Measurements from ENCODE around the gene KIF16B.

KIF16B gene

DNA sequence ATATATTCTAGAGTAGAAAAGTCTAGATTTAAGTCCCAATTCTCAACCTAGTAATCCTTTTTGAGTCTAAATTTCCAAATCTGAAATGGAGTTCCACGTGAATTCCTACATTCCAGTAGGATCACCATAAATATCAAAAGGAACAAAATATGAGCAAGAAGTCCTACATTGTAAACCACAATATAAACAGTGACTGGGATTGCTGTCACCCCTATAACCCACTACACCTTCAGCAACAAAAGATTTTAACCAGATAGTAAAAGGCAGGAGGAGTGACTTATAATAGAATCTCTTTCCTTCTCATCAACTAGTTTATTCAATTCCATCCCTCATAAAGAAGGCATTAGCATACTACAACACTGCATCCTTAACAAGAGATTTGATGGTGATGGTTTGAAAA lies 210.6 kb downstream of the KIF16B start:
- Mint-ChIP-seq H3K9me3 (no peaks in the 10 kb centered on the region), H3K27me3 (no peaks in the 10 kb centered on the region), H3K36me3 (ENCODE audit: insufficient read depth) (peaks cover 3% of the 10 kb centered on the region), H3K27ac (no peak overlapping the region), H3K4me1 (ENCODE audit: low read depth in 2 of 2) (no peaks in the 10 kb centered on the region), H3K4me3 (no peak overlapping the region)
- no peak for ATAC-seq (replicated peaks)
- no peak for DNase-seq

DNA sequence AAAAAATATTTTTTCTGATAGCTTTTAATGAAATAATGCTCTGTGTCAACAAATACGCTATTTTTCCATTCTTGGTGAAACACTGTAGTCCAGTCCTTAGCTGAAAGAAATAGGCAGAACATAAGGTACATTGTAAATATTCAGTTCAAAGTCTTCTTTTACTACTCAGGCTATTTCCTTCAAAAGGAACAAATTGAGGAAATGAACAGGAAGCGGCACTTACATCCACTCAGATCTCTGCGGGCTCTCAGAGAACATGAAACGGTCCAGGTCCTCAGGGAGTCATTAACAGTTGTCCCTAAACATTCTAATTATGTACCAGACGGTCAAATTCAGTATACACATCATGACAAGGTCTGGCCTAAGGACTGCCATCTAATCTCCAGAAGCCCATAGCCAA lies 212.6 kb downstream of the KIF16B start:
- Mint-ChIP-seq H3K27me3 (no peaks in the 10 kb centered on the region), H3K36me3 (ENCODE audit: insufficient read depth) (no peaks in the 10 kb centered on the region), H3K4me1 (ENCODE audit: low read depth in 2 of 2) (no peaks in the 10 kb centered on the region), H3K9me3 (no peaks in the 10 kb centered on the region), H3K27ac (no peak overlapping the region), H3K4me3 (no peak overlapping the region)
- no peak for DNase-seq
- no peak for ATAC-seq (replicated peaks)

DNA sequence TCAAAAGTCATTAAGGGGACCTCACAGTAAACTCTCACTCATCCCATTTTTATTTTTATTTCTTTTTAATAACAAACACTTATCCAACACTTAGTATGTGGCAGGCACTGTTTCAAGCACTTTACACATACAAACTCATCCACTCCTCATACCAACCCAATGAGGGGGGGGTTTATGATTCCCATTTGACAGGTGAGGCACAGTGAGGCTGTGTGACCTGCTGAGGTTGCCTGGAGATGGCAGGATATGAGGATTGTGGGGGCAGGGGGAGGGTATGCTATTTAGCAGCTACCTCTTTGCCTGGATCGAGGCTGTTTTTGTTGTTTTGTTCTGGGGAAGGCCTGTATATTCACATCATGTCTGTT lies 219.8 kb downstream of the KIF16B start:
- no peak overlapping the region for H3K4me3 Mint-ChIP-seq
- H3K27me3 Mint-ChIP-seq = no peaks in the 10 kb centered on the region
- no peaks in the 10 kb centered on the region for H3K9me3 Mint-ChIP-seq
- ATAC-seq (replicated peaks) = no peak
- H3K27ac Mint-ChIP-seq = no peak overlapping the region
- H3K4me1 Mint-ChIP-seq (ENCODE audit: low read depth in 2 of 2) = no peaks in the 10 kb centered on the region
- no peaks in the 10 kb centered on the region for H3K36me3 Mint-ChIP-seq (ENCODE audit: insufficient read depth)
- no peak for DNase-seq

DNA sequence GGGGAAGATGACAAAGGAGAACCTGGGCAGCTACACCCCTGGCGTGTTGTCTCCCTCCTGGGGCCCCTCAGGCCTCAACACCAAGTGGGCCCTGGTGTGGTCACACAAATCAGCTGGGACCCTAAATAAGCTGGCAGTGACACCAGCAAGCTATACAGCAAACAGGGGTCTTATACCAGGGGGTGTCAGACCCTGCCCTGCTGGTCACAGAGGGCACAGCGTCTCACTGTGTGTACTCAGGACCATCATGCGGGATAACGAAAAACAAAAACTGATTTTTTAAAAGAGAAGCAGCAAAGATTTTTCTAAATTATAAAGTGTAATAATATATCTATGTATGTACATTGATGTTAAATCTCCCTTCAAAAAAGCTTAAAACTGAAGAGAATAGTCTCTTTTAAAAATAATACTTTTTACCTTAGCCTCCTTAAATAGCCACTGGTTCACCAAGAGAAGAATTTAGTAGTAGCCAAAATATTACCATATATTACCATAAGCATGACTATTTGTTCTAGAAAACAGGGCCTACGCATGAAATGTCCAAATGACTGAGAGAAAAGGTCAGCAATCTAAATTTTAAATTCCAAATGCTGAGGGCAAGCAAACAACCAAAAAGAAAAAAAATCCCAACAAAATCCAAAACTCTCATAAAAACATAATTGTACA lies 220.4 kb downstream of the KIF16B start:
- no peaks in the 10 kb centered on the region for H3K9me3 Mint-ChIP-seq
- DNase-seq = no peak
- no peaks in the 10 kb centered on the region for H3K27me3 Mint-ChIP-seq
- no peak overlapping the region for H3K4me3 Mint-ChIP-seq
- ATAC-seq (replicated peaks) = no peak
- H3K36me3 Mint-ChIP-seq (ENCODE audit: insufficient read depth) = no peaks in the 10 kb centered on the region
- no peak overlapping the region for H3K27ac Mint-ChIP-seq
- no peaks in the 10 kb centered on the region for H3K4me1 Mint-ChIP-seq (ENCODE audit: low read depth in 2 of 2)

DNA sequence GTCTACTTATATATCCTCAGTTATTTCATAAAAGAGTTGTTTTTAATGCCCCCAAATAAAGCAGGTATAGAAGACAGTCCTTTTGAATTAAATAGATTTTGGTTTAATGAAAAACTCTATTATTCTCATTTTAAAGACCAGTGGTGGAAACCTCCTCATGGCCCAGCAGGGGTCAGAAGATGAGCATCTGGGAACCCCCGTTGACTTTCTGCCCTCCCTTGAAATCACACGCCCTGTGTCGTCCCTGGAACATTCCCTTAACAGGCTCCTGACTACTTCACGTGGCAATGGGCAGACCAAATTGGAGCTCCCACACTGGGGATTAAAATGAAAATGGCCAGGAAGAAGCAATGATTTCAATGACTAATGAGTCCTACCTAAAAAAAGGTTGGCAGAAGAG lies 220.9 kb downstream of the KIF16B start:
- DNase-seq (no peak), ATAC-seq (replicated peaks) (no peak)
- Mint-ChIP-seq H3K36me3 (ENCODE audit: insufficient read depth) (no peaks in the 10 kb centered on the region), H3K9me3 (no peaks in the 10 kb centered on the region), H3K4me1 (ENCODE audit: low read depth in 2 of 2) (no peaks in the 10 kb centered on the region), H3K4me3 (no peak overlapping the region), H3K27me3 (no peaks in the 10 kb centered on the region), H3K27ac (no peak overlapping the region)

DNA sequence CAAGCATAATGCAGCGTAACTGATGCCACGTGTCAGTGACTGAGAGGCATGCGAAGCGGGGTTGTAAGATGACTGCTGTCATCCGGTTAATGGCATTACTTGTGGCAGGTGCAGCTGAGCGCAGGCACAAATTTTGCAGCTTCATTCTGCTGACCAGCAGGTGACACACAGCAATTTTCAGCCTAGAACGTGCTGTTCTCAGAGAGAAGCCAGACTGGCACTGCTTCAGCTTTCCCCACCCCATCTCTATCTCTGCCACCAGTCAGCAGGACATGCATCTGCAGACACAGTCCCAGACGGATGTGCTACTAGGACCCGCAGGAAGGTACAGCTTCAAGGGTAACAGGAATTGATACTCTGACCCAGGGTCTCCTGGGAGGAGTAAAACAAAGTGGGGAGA lies 221.8 kb downstream of the KIF16B start:
- no peak for ATAC-seq (replicated peaks)
- no peak for DNase-seq
- no peaks in the 10 kb centered on the region for H3K4me1 Mint-ChIP-seq (ENCODE audit: low read depth in 2 of 2)
- H3K27ac Mint-ChIP-seq = no peak overlapping the region
- H3K27me3 Mint-ChIP-seq = no peaks in the 10 kb centered on the region
- H3K4me3 Mint-ChIP-seq = no peak overlapping the region
- no peaks in the 10 kb centered on the region for H3K36me3 Mint-ChIP-seq (ENCODE audit: insufficient read depth)
- H3K9me3 Mint-ChIP-seq = no peaks in the 10 kb centered on the region

DNA sequence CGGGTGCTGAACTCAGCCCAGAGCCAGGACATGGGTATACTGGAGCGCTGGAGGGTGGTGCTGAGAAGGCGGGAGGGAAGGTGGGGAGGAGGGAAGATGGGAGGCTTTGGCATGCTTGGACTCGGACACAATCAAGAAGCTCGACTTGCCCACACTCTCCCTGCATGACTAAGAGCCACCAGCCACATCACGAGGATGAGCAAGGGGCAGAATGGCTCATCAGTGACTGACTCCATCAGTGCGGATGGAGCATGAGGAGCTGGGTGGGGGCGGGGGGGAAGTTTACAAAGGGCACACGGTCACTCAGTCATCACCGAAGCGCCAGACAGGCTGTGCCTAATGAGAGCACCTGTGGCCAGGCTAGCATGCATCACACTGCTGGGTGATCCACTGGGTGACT lies 222.8 kb downstream of the KIF16B start:
- Mint-ChIP-seq H3K4me3 (no peak overlapping the region), H3K27me3 (no peaks in the 10 kb centered on the region), H3K36me3 (ENCODE audit: insufficient read depth) (no peaks in the 10 kb centered on the region), H3K4me1 (ENCODE audit: low read depth in 2 of 2) (no peaks in the 10 kb centered on the region), H3K9me3 (no peaks in the 10 kb centered on the region), H3K27ac (no peak overlapping the region)
- DNase-seq (no peak), ATAC-seq (replicated peaks) (no peak)

DNA sequence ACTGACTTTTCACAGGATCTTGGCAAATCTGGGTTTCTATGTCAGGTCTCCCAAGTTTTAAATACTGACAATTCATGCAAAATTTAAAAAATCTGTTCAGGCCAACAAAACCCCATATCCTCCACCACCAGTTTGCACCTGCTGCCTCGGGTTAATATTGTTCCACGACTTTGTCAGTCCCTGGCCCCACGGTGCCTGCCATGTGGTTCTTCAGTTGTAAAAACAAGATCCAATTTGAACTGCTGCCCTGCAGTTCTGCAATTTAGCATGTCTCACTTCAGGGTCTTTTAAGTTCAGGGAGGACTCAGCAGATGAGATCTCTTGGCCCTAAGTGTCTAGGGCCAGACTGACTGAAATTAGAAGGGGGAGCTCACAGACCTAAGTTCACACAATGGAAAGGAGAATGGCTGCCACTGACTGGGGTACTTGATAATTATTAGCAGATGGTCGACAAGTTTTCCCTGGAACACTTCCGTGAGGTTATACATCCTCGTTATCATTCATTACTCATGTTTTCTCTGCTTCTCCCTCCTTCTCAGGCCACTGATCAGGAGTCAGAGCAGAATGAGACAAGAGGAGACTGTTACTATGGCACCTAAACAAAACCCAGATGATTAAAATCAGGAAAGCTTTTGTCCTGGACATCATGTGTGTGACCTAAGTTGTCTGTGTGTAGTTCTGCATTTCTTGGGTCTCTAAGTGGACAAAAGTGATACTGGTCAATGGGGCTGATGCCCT lies 223.6 kb downstream of the KIF16B start:
- H3K27ac Mint-ChIP-seq = no peak overlapping the region
- no peak overlapping the region for H3K4me3 Mint-ChIP-seq
- no peak for ATAC-seq (replicated peaks)
- no peaks in the 10 kb centered on the region for H3K4me1 Mint-ChIP-seq (ENCODE audit: low read depth in 2 of 2)
- DNase-seq = no peak
- H3K9me3 Mint-ChIP-seq = no peaks in the 10 kb centered on the region
- H3K27me3 Mint-ChIP-seq = no peaks in the 10 kb centered on the region
- no peaks in the 10 kb centered on the region for H3K36me3 Mint-ChIP-seq (ENCODE audit: insufficient read depth)

DNA sequence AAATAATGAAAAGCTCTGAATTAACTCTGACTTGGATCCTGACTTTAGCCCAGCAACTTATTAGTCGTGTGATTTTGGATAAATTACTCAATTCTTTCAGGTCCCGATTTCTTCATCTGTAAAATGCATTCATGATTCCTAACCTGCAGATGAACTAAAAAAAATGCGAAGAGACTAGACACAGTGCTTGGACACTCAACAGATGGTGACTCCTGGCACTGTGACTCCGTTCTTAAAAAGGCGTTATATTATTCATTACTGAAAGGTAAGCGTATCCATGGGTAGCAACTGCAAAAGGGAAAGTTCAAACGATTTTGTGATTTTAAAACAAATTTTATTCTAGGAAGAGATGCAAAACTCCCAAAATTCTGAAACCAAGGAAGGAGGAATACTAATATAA lies 226.3 kb downstream of the KIF16B start:
- Mint-ChIP-seq H3K4me3 (no peak overlapping the region), H3K27me3 (no peaks in the 10 kb centered on the region), H3K4me1 (ENCODE audit: low read depth in 2 of 2) (no peaks in the 10 kb centered on the region), H3K27ac (no peak overlapping the region), H3K9me3 (no peaks in the 10 kb centered on the region), H3K36me3 (ENCODE audit: insufficient read depth) (no peaks in the 10 kb centered on the region)
- DNase-seq (no peak), ATAC-seq (replicated peaks) (no peak)

DNA sequence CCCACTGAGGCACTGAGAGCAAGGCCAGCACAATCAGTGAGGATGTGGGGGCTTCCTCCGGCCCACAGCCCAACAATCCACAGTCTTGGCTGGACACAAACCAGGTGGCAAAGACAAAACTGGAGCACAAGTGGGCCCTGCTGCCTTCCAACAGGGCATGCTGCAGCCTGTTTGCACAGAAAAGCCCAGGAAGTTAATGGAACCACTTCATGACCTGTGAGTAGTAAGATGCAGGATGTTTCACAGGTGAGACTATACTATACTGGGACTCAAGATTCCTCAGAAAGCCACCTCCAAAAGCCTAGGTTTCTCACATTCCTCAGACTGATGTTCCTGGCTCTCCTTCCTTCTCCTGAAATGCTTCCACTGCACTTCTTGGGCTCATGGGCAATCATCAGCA lies 235.5 kb downstream of the KIF16B start:
- H3K4me1 Mint-ChIP-seq (ENCODE audit: low read depth in 2 of 2) = no peaks in the 10 kb centered on the region
- no peaks in the 10 kb centered on the region for H3K27me3 Mint-ChIP-seq
- DNase-seq (no peak), ATAC-seq (replicated peaks) (no peak)
- H3K4me3 Mint-ChIP-seq = no peak overlapping the region
- H3K9me3 Mint-ChIP-seq = peaks cover 7 to 10% of the 10 kb centered on the region in 2 donors
- no peak overlapping the region for H3K27ac Mint-ChIP-seq
- no peaks in the 10 kb centered on the region for H3K36me3 Mint-ChIP-seq (ENCODE audit: insufficient read depth)

DNA sequence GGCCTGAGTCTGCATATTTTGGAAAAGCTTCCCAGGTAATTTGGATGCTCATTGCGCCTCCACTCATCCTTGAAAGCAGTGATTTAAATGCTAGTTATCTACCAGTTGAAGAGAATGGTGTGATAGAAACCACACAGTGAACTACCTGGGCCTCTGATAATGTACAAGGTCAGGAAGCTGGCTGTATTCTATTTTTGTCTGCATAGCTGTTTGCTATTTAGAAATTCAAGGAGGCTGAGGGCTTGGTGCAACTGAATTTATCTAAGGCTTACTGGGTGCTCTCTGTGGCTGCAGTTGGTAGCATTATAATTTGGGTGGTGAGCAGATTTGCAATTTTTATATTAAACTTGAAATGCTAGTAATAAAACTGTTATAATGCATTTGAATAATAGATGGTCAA lies 245.6 kb downstream of the KIF16B start:
- Mint-ChIP-seq H3K4me3 (no peak overlapping the region), H3K27ac (no peak overlapping the region), H3K4me1 (ENCODE audit: low read depth in 2 of 2) (no peaks in the 10 kb centered on the region), H3K36me3 (ENCODE audit: insufficient read depth) (no peaks in the 10 kb centered on the region), H3K27me3 (no peaks in the 10 kb centered on the region), H3K9me3 (peaks cover 0 to 9% of the 10 kb centered on the region in 2 donors)
- no peak for ATAC-seq (replicated peaks)
- DNase-seq = no peak

DNA sequence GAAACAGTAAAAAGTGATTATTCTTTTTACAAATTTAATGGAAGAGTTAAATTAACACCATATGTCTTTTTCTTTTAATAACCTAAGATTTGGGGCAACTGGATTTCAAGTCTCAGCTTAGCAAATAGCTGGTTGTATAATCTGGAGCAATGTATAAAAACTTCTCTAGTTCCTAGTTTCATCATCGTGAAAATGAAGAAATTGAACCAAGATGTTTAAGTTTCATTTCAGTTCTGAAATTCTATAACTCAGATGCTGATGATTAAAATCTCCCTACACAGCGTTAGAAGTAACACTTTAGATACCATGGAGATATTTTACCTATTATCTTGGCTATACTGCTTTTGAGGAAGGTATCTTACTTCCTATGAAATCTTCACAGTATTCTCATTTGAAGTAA lies 252.0 kb downstream of the KIF16B start:
- ATAC-seq (replicated peaks) = no peak
- no peaks in the 10 kb centered on the region for H3K36me3 Mint-ChIP-seq (ENCODE audit: insufficient read depth)
- no peak for DNase-seq
- no peak overlapping the region for H3K27ac Mint-ChIP-seq
- no peaks in the 10 kb centered on the region for H3K27me3 Mint-ChIP-seq
- H3K4me3 Mint-ChIP-seq = no peak overlapping the region
- peaks cover 0 to 3% of the 10 kb centered on the region in 2 donors for H3K4me1 Mint-ChIP-seq (ENCODE audit: low read depth in 2 of 2)
- peaks cover 0 to 15% of the 10 kb centered on the region in 2 donors for H3K9me3 Mint-ChIP-seq

DNA sequence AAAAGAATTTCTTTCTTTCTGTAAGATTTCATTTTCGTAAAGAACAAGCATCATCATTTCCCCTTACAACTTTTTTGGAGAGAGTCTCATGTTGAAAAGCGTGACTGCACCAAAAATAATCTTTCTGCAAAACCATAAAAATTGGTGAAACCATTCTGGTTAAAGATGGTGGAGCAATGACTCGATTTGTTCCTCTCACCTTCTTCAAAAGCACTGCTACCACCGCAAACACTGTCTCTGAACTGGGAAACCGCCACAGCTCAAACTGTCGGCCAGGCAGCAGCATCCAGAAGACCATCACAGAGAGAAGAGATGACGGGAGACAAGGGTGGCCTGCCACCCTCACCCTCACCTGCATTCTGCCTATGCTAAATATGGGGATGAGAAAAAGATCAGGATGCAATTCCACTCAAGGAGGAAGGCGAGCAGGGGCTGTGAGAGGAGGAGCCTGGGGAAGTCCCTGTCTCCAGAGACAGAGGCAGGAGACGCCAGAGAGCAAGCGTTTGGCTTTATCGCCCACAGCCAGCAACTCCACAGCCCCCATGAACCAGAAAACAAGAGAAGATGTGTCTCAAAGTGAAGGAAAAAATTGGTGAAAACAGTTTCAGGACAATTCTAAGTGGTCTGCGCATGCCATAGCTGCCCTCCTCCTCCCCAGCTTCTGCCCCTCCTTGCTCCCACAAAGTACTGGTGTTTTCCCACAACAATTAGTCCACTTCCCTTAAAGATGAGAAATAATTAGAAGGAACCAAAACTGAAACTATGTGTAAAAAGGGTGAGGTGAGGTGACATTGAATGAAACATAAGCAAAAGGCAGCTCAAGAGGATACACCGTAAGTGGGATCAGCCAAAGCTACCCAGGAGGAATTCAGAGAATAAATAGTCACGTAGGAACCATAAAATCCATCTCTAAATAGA lies 255.5 kb downstream of the KIF16B start:
- Mint-ChIP-seq H3K36me3 (ENCODE audit: insufficient read depth) (no peaks in the 10 kb centered on the region), H3K9me3 (peaks cover 0 to 11% of the 10 kb centered on the region in 2 donors), H3K27me3 (no peaks in the 10 kb centered on the region), H3K27ac (peak overlapping the region in 1 of 2 donors; percentile 56), H3K4me3 (no peak overlapping the region), H3K4me1 (ENCODE audit: low read depth in 2 of 2) (peaks cover 0 to 3% of the 10 kb centered on the region in 2 donors)
- DNase-seq (no peak), ATAC-seq (replicated peaks) (no peak)

DNA sequence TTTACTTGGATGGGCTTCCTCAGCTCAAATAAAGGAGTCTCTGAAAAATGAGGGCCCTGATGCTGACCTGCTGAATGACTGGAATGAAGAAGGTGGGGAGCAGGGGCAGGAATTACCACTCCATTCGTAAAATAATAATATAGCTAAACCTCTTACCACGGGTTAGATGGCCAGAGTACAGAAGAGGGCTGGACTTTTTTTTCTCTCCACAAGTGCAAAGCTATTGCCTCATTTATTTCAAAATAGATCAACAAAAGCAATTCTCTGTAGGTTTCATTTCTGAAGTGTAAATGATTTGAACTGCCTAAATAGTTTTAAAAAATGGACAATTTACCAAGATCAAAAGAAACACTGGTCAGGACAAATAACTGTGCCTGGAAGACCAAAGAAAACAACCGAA lies 256.7 kb downstream of the KIF16B start:
- no peak overlapping the region for H3K4me3 Mint-ChIP-seq
- no peak for DNase-seq
- H3K9me3 Mint-ChIP-seq = peaks cover 0 to 11% of the 10 kb centered on the region in 2 donors
- peaks cover 5% of the 10 kb centered on the region for H3K36me3 Mint-ChIP-seq (ENCODE audit: insufficient read depth)
- no peak overlapping the region for H3K27ac Mint-ChIP-seq
- no peaks in the 10 kb centered on the region for H3K27me3 Mint-ChIP-seq
- peaks cover 0 to 3% of the 10 kb centered on the region in 2 donors for H3K4me1 Mint-ChIP-seq (ENCODE audit: low read depth in 2 of 2)
- no peak for ATAC-seq (replicated peaks)
